DOHH2 (cell line): Measurements from ENCODE around the gene MTRF1.
A peak's percentile ranks its signal among the peaks of the same experiment; 100 is the strongest.

Source experiments
- H3F3A ChIP-seq: fragments of 200-600 bp; sonication (generic), shearing (Covaris generic); 2 replicates; pipeline ENCODE4 v1.6.0; 2016; ENCODE audit warnings: antibody characterized with exemption, mild to moderate bottlenecking; ENCODE audit not compliant: control insufficient read depth, insufficient read depth
- H3K27ac ChIP-seq: fragments of 200-600 bp; sonication (generic); 2 replicates; pipeline ENCODE4 v1.5.1; 2014; ENCODE audit warnings: low read depth, mild to moderate bottlenecking, low read length, moderate library complexity
- H3K27me3 ChIP-seq: fragments of 200-600 bp; sonication (generic); 2 replicates; pipeline ENCODE4 v1.6.1; 2014; ENCODE audit warnings: mild to moderate bottlenecking, low read length, mixed read lengths; ENCODE audit not compliant: control insufficient read depth
- H3K36me3 ChIP-seq: fragments of 200-600 bp; sonication (generic); 2 replicates; pipeline ENCODE4 v1.6.1; 2014; ENCODE audit warnings: mild to moderate bottlenecking, low read length, moderate library complexity, mixed read lengths; ENCODE audit not compliant: control insufficient read depth
- H3K4me1 ChIP-seq: fragments of 200-600 bp; sonication (generic); 2 replicates; pipeline ENCODE4 v1.6.1; 2014; ENCODE audit warnings: mild to moderate bottlenecking, low read length, mixed read lengths; ENCODE audit not compliant: control insufficient read depth
- H3K4me2 ChIP-seq: fragments of 200-600 bp; sonication (generic); 2 replicates; pipeline ENCODE4 v1.6.0; 2014; ENCODE audit warnings: mild to moderate bottlenecking, low read length, moderate library complexity
- H3K4me3 ChIP-seq: fragments of 200-600 bp; sonication (generic); 2 replicates; pipeline ENCODE4 v1.5.1; 2014; ENCODE audit warnings: mild to moderate bottlenecking, low read length, mixed read lengths
- H3K79me2 ChIP-seq: fragments of 200-600 bp; sonication (generic); 2 replicates; pipeline ENCODE4 v1.6.1; 2014; ENCODE audit warnings: mild to moderate bottlenecking, low read length, mixed read lengths; ENCODE audit not compliant: control insufficient read depth
- H3K9me2 ChIP-seq: fragments of 200-600 bp; sonication (generic); replicated peaks from 2 replicates; pipeline ENCODE4 v1.6.1; 2014; ENCODE audit warnings: mild to moderate bottlenecking, low read length, mixed read lengths; ENCODE audit not compliant: control insufficient read depth
- H3K9me3 ChIP-seq: fragments of 200-600 bp; sonication (generic); 2 replicates; pipeline ENCODE4 v1.6.1; 2014; ENCODE audit warnings: antibody characterized with exemption, low read length, mixed read lengths; ENCODE audit not compliant: control insufficient read depth, insufficient read depth
- H4K20me1 ChIP-seq: fragments of 200-600 bp; sonication (generic); 2 replicates; pipeline ENCODE4 v1.6.0; 2014; ENCODE audit warnings: low read depth, mild to moderate bottlenecking, antibody characterized with exemption, low read length, moderate library complexity; ENCODE audit not compliant: control insufficient read depth, insufficient read depth
- EZH2phosphoT487 ChIP-seq: fragments of 200-600 bp; sonication (generic); IDR thresholded peaks from 2 replicates; pipeline ENCODE4 v1.6.1; 2017; ENCODE audit warnings: borderline replicate concordance, mild to moderate bottlenecking, antibody characterized with exemption, low read length, moderate library complexity, mixed read lengths
- TF ChIP-seq, protein P1 (sequence below): fragments of 200-600 bp; sonication (generic); IDR thresholded peaks from one replicate; pipeline ENCODE4 v1.5.1; 2014; ENCODE audit warnings: antibody characterized with exemption, mild to moderate bottlenecking, low read depth, low read length; ENCODE audit not compliant: poor library complexity, severe bottlenecking

Gene MTRF1

DNA sequence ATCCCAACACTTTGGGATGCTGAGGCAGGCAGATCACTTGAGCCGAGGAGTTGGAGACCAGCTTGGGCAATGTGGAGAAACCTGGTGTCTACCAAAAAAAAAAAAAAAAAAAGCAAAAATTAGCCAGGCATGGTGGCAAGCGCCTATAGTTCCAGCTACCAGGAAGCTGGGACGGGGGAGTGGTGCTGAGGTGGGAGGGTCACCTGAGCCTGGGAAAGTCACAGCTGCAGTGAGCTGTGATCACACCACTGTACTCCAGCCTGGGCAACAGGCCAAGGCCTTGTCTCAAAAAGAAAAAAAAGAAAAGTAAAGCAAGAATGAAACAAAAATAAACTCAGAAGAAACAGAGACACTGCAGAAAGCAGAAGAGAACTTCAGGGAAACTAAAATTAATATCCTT, 31.6 kb downstream of the MTRF1 start:
- peaks cover 29% of the 10 kb centered on the region for H3K4me1 ChIP-seq
- H3K4me3 ChIP-seq: peak overlapping the region; percentile 61
- H3K27me3 ChIP-seq: no peaks in the 10 kb centered on the region
- H3K9me2 ChIP-seq: no peaks in the 10 kb centered on the region
- H3F3A ChIP-seq: peaks cover 12% of the 10 kb centered on the region
- peak overlapping the region; percentile 85 for H3K4me2 ChIP-seq
- H3K36me3 ChIP-seq: peaks cover 28% of the 10 kb centered on the region
- H3K9me3 ChIP-seq: no peaks in the 10 kb centered on the region
- H3K79me2 ChIP-seq: no peaks in the 10 kb centered on the region
- peak overlapping the region; percentile 72 for H3K27ac ChIP-seq
- no peaks in the 10 kb centered on the region for H4K20me1 ChIP-seq
- TF ChIP-seq, protein P1, sequence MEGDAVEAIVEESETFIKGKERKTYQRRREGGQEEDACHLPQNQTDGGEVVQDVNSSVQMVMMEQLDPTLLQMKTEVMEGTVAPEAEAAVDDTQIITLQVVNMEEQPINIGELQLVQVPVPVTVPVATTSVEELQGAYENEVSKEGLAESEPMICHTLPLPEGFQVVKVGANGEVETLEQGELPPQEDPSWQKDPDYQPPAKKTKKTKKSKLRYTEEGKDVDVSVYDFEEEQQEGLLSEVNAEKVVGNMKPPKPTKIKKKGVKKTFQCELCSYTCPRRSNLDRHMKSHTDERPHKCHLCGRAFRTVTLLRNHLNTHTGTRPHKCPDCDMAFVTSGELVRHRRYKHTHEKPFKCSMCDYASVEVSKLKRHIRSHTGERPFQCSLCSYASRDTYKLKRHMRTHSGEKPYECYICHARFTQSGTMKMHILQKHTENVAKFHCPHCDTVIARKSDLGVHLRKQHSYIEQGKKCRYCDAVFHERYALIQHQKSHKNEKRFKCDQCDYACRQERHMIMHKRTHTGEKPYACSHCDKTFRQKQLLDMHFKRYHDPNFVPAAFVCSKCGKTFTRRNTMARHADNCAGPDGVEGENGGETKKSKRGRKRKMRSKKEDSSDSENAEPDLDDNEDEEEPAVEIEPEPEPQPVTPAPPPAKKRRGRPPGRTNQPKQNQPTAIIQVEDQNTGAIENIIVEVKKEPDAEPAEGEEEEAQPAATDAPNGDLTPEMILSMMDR: no peak
- TF ChIP-seq EZH2phosphoT487: no peak

DNA sequence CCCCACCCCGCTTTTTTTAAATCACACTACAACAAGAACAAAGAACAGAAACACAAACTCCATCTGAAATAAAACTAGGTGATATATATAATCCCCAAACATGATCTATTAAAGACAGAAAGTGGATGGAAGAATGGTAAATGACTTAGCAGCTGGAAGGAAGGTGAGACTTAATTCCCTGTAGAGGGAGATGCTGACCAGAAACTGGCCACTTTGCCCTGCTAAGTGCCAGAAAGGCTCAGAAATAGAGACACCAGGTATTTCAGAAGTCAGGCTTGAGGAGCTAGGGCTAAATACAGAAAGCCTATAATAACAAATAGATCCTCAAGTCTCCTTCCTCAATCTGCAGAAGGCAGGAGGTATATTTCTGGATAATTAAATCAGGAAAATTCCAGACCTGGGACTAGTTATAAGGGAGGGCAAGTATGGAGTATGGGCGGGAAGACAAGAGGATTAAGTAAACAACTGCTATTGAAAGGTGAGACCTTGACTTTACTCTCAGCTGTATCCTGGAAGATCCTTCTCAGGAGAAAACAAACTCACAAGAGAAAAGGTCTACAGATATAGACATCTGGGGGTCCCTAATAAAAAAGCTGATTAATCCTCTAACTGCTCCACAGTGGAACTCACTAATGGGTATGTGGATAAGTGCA, 32.2 kb downstream of the MTRF1 start:
- H3K27me3 ChIP-seq: no peaks in the 10 kb centered on the region
- no peaks in the 10 kb centered on the region for H3K9me3 ChIP-seq
- no peaks in the 10 kb centered on the region for H3K9me2 ChIP-seq
- H3K4me1 ChIP-seq: peaks cover 29% of the 10 kb centered on the region
- peak overlapping the region; percentile 85 for H3K4me2 ChIP-seq
- TF ChIP-seq EZH2phosphoT487: no peak
- TF ChIP-seq, protein P1: no peak
- peaks cover 13% of the 10 kb centered on the region for H3F3A ChIP-seq
- peak overlapping the region; percentile 72; the same call in 1 of the 2 replicates for H3K27ac ChIP-seq
- H3K36me3 ChIP-seq: peaks cover 22% of the 10 kb centered on the region
- H3K4me3 ChIP-seq: no peak overlapping the region
- H3K79me2 ChIP-seq: no peaks in the 10 kb centered on the region
- no peaks in the 10 kb centered on the region for H4K20me1 ChIP-seq

DNA sequence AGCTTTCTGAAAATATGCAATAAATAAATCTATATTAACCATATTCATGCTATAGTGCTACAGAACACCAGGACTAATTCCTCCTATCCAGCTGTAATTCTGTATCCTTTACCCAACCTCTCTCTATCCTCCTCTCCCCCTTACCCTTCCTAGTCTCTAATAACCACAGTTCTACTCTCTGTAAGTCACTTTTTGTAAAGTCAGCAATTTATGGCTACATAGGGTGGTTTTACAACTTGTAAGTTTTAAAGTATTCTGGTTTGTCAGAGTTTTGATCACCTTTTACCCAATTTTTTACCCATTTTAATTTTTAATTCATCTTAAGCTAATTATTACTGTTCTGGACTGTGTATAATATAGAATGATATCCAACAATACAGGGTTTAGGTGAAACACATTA, 34.0 kb downstream of the MTRF1 start:
- H3K79me2 ChIP-seq: no peaks in the 10 kb centered on the region
- no peaks in the 10 kb centered on the region for H4K20me1 ChIP-seq
- H3K36me3 ChIP-seq: peaks cover 20% of the 10 kb centered on the region
- H3K9me2 ChIP-seq: no peaks in the 10 kb centered on the region
- no peak overlapping the region for H3K4me3 ChIP-seq
- no peaks in the 10 kb centered on the region for H3K27me3 ChIP-seq
- H3F3A ChIP-seq: peaks cover 16% of the 10 kb centered on the region
- TF ChIP-seq EZH2phosphoT487: no peak
- TF ChIP-seq, protein P1: no peak
- no peaks in the 10 kb centered on the region for H3K9me3 ChIP-seq
- H3K4me1 ChIP-seq: peaks cover 37% of the 10 kb centered on the region
- H3K27ac ChIP-seq: no peak overlapping the region
- H3K4me2 ChIP-seq: no peak overlapping the region
